NB4 (cell line): ENCODE data around the gene ITGA11.

Experiments
- CTCF ChIP-seq: IDR thresholded peaks from one replicate; pipeline ENCODE4 v1.5.1; 2012; ENCODE audit warnings: low read depth, low read length
- MAX ChIP-seq: IDR thresholded peaks from 2 replicates; pipeline ENCODE4 v1.6.1; 2011; ENCODE audit warnings: low read depth, low read length

DNA sequence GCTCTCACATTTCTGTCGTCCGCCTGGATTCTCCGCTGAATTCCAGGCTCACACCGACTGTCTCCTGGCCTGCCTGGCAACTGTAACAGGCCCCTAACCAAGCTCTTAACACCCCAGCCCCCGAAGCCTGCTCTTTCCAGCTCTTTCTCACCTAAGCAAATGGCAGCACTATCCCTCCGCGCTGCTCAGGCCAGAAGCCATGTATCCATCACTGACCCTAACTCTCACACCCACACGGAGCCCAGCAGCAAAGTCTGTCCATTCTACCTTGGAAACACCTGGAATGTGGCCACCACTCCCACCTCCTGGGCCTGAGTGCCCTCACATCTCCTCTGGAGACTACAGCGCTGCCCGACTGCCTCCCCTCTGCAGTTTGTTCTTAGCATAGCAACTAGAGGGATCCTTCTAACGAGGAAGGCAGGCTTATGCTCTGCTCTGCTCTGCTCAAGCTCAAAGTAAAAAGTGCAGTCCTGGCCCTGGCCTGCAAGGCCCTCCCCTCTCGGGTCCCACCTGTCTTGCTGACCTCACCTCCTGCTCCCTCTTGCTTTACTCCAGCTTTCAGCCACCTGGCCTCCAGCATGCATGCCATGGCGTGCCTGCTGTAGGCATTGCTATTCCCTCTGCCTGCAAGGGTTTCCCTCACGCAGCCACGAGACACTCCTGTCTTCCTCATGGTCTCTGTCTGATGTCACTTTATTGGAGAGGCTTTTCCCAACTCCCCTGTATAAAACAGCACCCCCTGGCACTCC lies 127.2 kb downstream of the ITGA11 start:
- TF ChIP-seq CTCF (no peak), MAX (no peak)
